ENCODE measurements around the gene TNK1.

TNK1 gene

GRCh38 chr17:7437369-7437863 lies 56.5 kb downstream of the TNK1 start:
- no peak for DNase-seq

GRCh38 chr17:7437950-7438614 lies 57.2 kb downstream of the TNK1 start:
- peak; percentile 55 to 64 for DNase-seq

GRCh38 chr17:7438656-7439460 lies 58.0 kb downstream of the TNK1 start:
- DNase-seq, result no peak
